Hematopoietic multipotent progenitor cell treated with erythropoietin and hydrocortisone succinate and interleukin-3 and kit ligand, for 6 days (in vitro differentiated cells): Measurements from ENCODE around the gene NDUFS8.

Source experiments
- DNase-seq: peaks from one replicate; pipeline ENCODE4 v3.0.0-alpha.2; 2015

The NDUFS8 gene

GRCh38 chr11:68038226-68038717 lies 7.8 kb downstream of the NDUFS8 start:
- DNase-seq = no peak

DNA sequence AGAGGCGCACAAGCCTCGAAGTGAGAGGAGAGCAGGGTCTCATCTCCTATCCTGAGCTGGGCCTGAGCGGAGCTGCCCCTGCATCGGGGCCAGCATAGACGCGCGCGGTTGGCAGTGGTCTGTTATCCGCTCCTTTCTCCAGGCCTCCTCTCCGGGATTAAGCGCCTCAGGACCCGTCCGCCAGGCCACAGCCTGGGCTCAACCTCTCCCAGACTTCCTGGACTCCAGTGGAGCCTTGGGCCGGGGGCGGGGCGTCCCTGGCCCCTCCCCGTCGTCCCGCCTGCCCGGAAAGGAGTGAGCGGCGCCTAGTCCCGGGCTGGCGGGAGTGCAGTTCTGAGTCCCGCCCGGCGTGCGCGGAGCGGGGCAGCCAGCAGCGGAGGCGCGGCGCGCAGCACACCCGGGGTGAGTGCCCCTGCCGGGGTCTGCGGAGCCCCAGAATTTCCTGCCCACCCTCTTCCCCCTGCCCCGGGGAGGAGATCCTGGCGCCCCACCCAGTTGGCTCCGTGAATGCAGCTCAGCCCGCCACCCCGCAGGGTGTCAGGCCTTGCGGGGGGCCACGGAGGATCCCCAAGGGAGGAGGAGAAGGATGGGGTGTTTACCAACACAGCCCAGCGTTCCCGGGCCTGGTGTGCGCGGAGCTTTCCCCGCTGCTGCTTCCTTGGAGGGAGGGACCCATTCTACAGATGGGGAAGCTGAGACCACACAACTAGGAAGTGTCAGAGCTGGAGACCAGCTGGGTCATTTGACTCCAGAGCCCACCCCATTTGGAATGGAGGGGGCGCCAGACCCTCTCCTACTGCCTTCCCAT lies 8.4 kb downstream of the NDUFS8 start, which contains the start of gene TCIRG1:
Gene TCIRG1 (plus strand): TSS at position 308 of the 808 bp plus-strand sequence. CDS start 2,247 bp downstream, outside the sequence.
- DNase-seq = peak; percentile 87

DNA sequence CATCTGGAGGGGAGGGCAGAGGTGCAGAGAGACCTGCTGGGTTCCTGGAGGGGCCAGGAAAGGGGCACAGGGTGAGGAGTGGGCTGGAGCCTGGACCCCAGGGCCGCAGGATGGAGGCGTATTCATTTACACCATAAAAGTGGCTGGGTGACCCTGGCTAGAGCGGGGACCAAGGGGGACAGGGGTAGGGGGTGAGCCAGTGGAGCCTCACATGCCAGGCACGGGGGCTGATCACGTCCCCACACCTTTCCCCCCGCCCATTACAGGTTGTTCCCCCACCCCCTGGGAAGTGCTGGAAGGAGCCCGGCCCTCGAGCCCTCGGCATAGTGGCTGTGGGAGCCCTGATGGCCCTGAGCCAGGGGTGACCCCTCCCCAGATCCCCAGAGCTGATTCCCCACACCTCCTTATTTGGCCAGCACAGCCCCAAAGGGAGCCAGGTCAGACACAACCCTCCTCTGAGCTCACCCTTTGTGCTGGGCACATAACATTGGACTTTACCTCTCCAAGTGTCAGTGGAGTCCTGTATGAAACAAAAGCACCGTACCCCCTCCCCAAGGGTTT lies 9.1 kb downstream of the NDUFS8 start:
- peak; percentile 24 for DNase-seq

GRCh38 chr11:68040101-68040956 lies 9.8 kb downstream of the NDUFS8 start:
- peak; percentile 58 for DNase-seq

- no peak for DNase-seq
Observed at GRCh38 chr11:68040957-68041591, 10.6 kb downstream of the NDUFS8 start.

DNA sequence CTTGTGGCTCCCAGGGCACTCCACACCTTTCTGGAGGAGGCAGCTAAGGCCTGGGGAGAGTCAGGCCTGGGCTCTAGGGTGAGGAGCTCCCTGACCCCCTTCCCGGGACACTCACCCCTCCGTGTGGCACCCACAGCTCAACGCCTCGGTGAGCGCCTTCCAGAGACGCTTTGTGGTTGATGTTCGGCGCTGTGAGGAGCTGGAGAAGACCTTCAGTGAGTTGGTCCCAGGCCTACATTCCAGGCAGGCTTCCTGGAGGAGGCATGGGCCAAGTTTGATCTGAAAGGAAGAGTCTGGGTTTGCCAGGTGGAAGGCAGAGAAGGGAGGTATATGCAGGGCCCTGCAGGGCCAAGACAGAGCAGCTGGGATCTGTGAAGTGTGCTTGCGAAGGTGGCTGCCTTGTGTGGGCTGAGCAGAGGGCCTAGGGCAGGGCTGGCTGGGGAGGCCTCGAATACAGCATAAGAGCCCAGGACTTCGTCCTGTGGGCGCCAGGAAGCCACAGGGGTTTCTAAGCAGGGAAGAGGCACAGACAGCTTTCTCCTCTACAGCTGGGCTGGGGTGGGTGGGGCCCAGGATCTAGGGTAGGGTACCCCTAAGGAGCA lies 11.2 kb downstream of the NDUFS8 start:
- DNase-seq = no peak

DNA sequence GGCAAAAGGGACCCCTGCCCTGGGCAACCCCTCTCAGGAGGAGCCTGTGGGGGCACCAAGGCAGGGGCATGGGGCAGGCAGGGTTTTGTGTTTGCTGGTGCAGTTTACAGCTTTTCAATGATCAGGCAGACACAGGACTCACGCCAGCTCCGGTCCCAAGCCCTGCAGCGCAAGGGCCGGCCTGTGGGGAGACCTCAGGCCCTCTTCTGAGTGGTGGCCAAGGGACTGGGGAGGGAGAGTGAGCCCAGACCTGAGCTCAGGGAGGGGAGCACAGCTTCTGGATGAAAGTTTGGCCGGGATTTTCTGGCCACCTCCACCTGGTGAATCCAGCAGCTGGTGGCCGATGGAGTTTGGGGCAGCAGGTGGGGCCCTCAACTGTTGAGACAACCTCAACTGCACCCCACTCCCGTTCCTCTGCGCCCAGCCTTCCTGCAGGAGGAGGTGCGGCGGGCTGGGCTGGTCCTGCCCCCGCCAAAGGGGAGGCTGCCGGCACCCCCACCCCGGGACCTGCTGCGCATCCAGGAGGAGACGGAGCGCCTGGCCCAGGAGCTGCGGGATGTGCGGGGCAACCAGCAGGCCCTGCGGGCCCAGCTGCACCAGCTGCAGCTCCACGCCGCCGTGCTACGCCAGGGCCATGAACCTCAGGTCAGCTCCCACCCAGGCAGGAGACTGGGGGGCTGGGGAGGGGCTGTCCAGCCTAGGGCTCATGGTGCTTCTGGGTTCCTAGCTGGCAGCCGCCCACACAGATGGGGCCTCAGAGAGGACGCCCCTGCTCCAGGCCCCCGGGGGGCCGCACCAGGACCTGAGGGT lies 11.9 kb downstream of the NDUFS8 start:
- no peak for DNase-seq

GRCh38 chr11:68043029-68043348 lies 12.5 kb downstream of the NDUFS8 start:
- DNase-seq = no peak

DNA sequence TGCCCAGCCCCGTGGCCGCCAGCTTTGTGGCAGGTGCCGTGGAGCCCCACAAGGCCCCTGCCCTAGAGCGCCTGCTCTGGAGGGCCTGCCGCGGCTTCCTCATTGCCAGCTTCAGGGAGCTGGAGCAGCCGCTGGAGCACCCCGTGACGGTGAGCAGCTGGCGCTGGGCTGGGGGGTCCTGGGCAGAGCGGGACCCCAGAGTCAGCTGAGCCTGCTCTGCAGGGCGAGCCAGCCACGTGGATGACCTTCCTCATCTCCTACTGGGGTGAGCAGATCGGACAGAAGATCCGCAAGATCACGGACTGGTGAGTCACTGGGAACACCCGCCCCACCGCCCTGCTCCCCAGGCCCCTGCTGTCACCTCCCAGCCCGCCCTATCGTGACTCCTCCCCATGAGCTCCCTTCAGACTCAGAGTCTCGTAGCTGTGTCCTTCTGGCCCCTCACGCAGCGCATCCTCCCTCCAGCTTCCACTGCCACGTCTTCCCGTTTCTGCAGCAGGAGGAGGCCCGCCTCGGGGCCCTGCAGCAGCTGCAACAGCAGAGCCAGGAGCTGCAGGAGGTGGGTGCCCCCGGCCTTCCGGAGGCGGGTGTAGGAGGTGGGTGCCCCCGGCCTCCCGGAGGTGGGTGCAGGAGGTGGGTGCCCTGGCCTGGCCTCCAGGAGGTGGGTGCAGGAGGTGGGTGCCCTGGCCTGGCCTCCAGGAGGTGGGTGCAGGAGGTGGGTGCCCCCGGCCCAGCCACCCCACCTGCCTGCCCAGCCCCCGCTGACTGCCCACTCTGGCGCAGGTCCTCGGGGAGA lies 13.1 kb downstream of the NDUFS8 start:
- DNase-seq = peak; percentile 68

- no peak for DNase-seq
Observed at GRCh38 chr11:68044145-68044813, 13.8 kb downstream of the NDUFS8 start.

- DNase-seq = no peak
Observed at GRCh38 chr11:68044898-68045351, 14.4 kb downstream of the NDUFS8 start.

DNA sequence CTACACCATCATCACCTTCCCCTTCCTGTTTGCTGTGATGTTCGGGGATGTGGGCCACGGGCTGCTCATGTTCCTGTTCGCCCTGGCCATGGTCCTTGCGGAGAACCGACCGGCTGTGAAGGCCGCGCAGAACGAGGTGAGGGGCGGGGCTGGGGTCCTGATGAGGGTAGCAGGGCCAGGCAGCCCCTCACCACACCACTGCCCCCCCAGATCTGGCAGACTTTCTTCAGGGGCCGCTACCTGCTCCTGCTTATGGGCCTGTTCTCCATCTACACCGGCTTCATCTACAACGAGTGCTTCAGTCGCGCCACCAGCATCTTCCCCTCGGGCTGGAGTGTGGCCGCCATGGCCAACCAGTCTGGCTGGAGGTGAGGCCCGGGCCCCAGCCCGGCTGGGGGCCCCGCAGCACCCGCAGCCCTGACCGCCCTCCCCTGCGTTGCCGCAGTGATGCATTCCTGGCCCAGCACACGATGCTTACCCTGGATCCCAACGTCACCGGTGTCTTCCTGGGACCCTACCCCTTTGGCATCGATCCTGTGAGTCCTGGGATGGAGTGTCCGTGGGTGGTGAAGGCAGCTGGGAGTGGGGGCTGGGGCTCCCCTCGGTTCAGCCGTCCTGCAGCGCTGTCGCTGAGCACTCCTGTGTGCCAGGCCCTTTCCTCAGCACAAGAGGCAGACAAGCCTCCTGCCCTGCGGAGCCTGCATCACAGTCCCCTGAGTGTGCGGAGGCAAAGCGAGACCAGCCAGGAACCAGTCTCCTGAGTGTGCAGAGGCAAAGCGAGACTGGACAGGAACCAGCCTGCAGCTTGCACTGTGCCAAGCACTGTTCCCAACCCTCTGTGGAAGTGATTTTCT lies 17.2 kb downstream of the NDUFS8 start:
- DNase-seq = no peak

GRCh38 chr11:68048681-68049508 lies 18.4 kb downstream of the NDUFS8 start:
- no peak for DNase-seq

DNA sequence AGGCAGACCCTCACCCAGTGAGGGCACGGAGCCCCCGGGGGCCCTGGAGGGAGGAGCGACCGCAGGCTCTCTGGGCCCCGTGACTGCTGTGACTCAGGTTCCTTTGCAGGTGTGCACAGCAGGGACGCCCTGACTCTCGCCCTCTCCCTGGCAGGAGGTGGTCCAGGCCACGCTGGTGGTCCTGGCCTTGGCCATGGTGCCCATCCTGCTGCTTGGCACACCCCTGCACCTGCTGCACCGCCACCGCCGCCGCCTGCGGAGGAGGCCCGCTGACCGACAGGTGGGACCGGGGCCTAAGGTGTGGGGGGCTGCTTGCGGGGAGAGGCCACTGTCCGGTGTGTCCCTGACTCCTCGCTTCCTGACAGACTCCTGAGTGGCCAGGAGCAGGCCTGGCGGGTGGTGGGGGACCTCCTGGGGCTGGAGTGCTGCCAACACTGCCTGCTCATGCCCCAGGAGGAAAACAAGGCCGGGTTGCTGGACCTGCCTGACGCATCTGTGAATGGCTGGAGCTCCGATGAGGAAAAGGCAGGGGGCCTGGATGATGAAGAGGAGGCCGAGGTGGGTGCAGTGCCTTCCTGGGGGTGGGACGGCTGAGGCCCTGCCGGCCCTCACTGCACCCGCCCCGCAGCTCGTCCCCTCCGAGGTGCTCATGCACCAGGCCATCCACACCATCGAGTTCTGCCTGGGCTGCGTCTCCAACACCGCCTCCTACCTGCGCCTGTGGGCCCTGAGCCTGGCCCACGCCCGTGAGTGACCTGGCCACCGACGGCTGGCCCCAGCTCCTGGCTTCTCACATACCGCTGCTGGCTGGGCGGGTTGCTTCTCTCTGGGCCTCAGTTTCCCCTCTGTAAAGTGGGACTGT lies 19.3 kb downstream of the NDUFS8 start:
- DNase-seq = no peak

DNA sequence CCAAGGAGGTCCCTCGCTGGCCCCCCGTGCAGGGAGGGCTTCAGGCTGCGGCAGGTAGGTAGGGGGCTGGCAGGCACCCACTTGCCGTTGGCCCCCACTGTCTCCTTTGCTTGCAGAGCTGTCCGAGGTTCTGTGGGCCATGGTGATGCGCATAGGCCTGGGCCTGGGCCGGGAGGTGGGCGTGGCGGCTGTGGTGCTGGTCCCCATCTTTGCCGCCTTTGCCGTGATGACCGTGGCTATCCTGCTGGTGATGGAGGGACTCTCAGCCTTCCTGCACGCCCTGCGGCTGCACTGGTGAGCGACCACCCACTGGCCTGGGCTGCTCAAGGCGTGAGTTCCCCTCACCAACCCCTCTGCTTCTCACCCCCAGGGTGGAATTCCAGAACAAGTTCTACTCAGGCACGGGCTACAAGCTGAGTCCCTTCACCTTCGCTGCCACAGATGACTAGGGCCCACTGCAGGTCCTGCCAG lies 19.9 kb downstream of the NDUFS8 start:
- no peak for DNase-seq

GRCh38 chr11:68051191-68052136 lies 21.0 kb downstream of the NDUFS8 start:
- DNase-seq = no peak
